ENCODE results near the gene HERPUD2. TPM values are rescaled to one million over a fixed set of nuclear protein-coding genes. Genes with fewer than 3 reads are reported as not detected.
"Not testable (repeated sequence)": the region's sequence is repeated elsewhere in the genome, so short reads cannot be mapped to it uniquely, and the experiment has no call there.

The HERPUD2 gene
- total RNA-seq, 2 donors from 2014 or later, result 25.3 to 58.3 TPM

GRCh38 chr7:35680403-35681013, 14.4 kb downstream of the HERPUD2 start:
- WGBS, result 85% methylated on average over 2 of the region's 2 CpGs
- Histone ChIP-seq H3K36me3 (no peaks in the 10 kb centered on the region), H3K4me1 (replicated peaks) (no peaks in the 10 kb centered on the region), H3K9me3 (no peaks in the 10 kb centered on the region), H3K27me3 (replicated peaks; ENCODE audit: insufficient read depth) (no peaks in the 10 kb centered on the region), H3K4me3 (no peak overlapping the region), H3K27ac (no peak overlapping the region)
- no peak for DNase-seq (ENCODE audit: low spot score)
- TF ChIP-seq POLR2A (IDR thresholded peaks at IDR 0.05) (no peak), POLR2AphosphoS5 (IDR thresholded peaks at IDR 0.05) (no peak)
- TF ChIP-seq, protein P1, sequence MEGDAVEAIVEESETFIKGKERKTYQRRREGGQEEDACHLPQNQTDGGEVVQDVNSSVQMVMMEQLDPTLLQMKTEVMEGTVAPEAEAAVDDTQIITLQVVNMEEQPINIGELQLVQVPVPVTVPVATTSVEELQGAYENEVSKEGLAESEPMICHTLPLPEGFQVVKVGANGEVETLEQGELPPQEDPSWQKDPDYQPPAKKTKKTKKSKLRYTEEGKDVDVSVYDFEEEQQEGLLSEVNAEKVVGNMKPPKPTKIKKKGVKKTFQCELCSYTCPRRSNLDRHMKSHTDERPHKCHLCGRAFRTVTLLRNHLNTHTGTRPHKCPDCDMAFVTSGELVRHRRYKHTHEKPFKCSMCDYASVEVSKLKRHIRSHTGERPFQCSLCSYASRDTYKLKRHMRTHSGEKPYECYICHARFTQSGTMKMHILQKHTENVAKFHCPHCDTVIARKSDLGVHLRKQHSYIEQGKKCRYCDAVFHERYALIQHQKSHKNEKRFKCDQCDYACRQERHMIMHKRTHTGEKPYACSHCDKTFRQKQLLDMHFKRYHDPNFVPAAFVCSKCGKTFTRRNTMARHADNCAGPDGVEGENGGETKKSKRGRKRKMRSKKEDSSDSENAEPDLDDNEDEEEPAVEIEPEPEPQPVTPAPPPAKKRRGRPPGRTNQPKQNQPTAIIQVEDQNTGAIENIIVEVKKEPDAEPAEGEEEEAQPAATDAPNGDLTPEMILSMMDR (IDR thresholded peaks at IDR 0.05), result no peak
- intact Hi-C loops (cut with DNase I), result no loop called here

DNA sequence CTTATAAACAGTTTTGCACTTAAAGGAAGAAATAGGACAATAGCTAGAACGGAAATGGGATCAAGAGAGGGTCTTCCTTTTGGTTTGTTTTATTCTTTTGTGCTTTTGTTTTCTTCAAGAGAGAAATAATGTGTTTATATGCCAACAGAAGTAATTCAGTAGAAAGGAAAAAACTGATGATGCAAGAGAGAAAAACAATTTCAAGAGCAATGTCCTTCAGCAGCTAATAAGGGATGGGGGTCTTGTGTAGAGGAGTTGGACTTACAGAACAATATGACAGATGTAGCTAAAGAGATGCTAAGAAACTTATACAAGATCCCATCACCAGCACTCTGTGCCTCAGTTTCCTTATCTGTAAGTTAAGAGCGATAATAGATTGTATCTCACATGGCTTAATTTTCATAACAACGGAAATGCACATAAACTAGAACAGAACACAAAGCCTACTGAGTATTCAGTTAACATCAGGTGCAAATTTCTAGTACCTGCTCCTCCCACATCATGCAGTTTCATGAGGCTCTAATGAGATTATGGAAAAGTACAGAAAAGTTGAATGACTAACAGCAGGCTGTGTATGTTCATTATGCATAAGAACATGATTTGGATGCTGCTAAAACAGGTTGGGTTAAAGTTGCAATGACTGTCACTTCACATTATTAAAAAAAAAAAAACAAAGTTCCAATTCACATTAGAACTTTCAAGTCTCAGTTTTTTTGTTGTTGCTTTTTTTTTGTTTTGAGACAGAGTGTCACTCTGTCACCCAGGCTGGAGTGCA, 17.2 kb downstream of the HERPUD2 start:
- no peak overlapping the region for H3K4me3 ChIP-seq
- no peak overlapping the region for H3K27ac ChIP-seq
- 89% methylated on average over 3 of the region's 3 CpGs for WGBS
- no peaks in the 10 kb centered on the region for H3K27me3 ChIP-seq (replicated peaks; ENCODE audit: insufficient read depth)
- no peaks in the 10 kb centered on the region for H3K9me3 ChIP-seq
- TF ChIP-seq, protein P1 (IDR thresholded peaks at IDR 0.05), result no peak
- TF ChIP-seq POLR2A (IDR thresholded peaks at IDR 0.05) (no peak), POLR2AphosphoS5 (IDR thresholded peaks at IDR 0.05) (no peak)
- intact Hi-C loops (cut with DNase I), result no loop called here
- no peaks in the 10 kb centered on the region for H3K4me1 ChIP-seq (replicated peaks)
- DNase-seq (ENCODE audit: low spot score), result no peak
- no peaks in the 10 kb centered on the region for H3K36me3 ChIP-seq

DNA sequence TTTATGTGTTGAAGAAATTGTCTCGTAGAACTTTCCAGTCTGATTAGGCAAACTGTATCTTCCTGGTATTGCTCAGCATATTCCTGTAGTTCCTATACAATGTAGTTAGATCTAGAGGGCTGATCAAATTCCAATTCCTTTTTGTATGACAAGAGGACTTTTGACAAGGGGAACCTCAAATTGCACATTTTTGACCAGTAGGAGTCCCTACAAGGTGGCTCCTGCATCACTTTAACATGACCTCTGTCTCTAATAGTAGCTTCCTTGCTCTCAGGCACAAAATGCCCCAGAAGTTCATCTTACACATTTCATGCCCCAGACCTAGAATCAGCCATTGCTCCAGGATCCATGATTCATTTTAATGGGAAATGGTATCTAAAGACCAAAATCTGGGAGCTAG, 18.7 kb downstream of the HERPUD2 start:
- 68% methylated on average over 1 of the region's 1 CpG for WGBS

GRCh38 chr7:35670856-35671569, 23.9 kb downstream of the HERPUD2 start:
- TF ChIP-seq, protein P1 (IDR thresholded peaks at IDR 0.05), result no peak
- TF ChIP-seq POLR2A (IDR thresholded peaks at IDR 0.05) (no peak), POLR2AphosphoS5 (IDR thresholded peaks at IDR 0.05) (no peak)

More for the DNA sequence above, 18.7 kb downstream of the HERPUD2 start:
- Histone ChIP-seq H3K9me3 (no peaks in the 10 kb centered on the region), H3K4me3 (no peak overlapping the region), H3K4me1 (replicated peaks) (no peaks in the 10 kb centered on the region), H3K36me3 (no peaks in the 10 kb centered on the region), H3K27me3 (replicated peaks; ENCODE audit: insufficient read depth) (no peaks in the 10 kb centered on the region), H3K27ac (no peak overlapping the region)
- DNase-seq (ENCODE audit: low spot score), result no peak
- intact Hi-C loops (cut with DNase I), result no loop called here
- TF ChIP-seq, protein P1 (IDR thresholded peaks at IDR 0.05), result no peak
- TF ChIP-seq POLR2A (IDR thresholded peaks at IDR 0.05) (no peak), POLR2AphosphoS5 (IDR thresholded peaks at IDR 0.05) (no peak)

GRCh38 chr7:35660411-35660810, 34.5 kb downstream of the HERPUD2 start:
- H3K27ac ChIP-seq; H3K9me3 ChIP-seq; H3K27me3 ChIP-seq (replicated peaks; ENCODE audit: insufficient read depth); intact Hi-C loops (cut with DNase I); H3K4me1 ChIP-seq (replicated peaks); DNase-seq (ENCODE audit: low spot score); H3K4me3 ChIP-seq; H3K36me3 ChIP-seq: not testable (repeated sequence)
- WGBS, result 98% methylated on average over 4 of the region's 4 CpGs

More at GRCh38 chr7:35670856-35671569, 23.9 kb downstream of the HERPUD2 start:
- no peak for DNase-seq (ENCODE audit: low spot score)
- Histone ChIP-seq H3K27ac (no peak overlapping the region), H3K4me1 (replicated peaks) (no peaks in the 10 kb centered on the region), H3K4me3 (no peak overlapping the region), H3K36me3 (peaks cover 0 to 2% of the 10 kb centered on the region in 2 donors), H3K27me3 (replicated peaks; ENCODE audit: insufficient read depth) (no peaks in the 10 kb centered on the region), H3K9me3 (no peaks in the 10 kb centered on the region)
- WGBS, result 83% methylated on average over 3 of the region's 3 CpGs
- intact Hi-C loops (cut with DNase I), result no loop called here

Measured in prostate gland (tissue), 2 donors.